A549 treated with dexamethasone at 1 μM for 4 hours (cell line): ENCODE data around the gene ERVFRD-1. TPM values are rescaled to one million over a fixed set of nuclear protein-coding genes. Genes with fewer than 3 reads are reported as not detected.

Experiments
- total RNA-seq: library from RNA; stranded (reverse); fragments of 200-300 nt; extraction: Qiagen RNA extraction; gene quantifications from 5 replicates; pipeline ENCODE4 v1.2.3, GENCODE V29; 2022

Gene ERVFRD-1, protein sequence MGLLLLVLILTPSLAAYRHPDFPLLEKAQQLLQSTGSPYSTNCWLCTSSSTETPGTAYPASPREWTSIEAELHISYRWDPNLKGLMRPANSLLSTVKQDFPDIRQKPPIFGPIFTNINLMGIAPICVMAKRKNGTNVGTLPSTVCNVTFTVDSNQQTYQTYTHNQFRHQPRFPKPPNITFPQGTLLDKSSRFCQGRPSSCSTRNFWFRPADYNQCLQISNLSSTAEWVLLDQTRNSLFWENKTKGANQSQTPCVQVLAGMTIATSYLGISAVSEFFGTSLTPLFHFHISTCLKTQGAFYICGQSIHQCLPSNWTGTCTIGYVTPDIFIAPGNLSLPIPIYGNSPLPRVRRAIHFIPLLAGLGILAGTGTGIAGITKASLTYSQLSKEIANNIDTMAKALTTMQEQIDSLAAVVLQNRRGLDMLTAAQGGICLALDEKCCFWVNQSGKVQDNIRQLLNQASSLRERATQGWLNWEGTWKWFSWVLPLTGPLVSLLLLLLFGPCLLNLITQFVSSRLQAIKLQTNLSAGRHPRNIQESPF
- not detected in 5 replicates for total RNA-seq

DNA sequence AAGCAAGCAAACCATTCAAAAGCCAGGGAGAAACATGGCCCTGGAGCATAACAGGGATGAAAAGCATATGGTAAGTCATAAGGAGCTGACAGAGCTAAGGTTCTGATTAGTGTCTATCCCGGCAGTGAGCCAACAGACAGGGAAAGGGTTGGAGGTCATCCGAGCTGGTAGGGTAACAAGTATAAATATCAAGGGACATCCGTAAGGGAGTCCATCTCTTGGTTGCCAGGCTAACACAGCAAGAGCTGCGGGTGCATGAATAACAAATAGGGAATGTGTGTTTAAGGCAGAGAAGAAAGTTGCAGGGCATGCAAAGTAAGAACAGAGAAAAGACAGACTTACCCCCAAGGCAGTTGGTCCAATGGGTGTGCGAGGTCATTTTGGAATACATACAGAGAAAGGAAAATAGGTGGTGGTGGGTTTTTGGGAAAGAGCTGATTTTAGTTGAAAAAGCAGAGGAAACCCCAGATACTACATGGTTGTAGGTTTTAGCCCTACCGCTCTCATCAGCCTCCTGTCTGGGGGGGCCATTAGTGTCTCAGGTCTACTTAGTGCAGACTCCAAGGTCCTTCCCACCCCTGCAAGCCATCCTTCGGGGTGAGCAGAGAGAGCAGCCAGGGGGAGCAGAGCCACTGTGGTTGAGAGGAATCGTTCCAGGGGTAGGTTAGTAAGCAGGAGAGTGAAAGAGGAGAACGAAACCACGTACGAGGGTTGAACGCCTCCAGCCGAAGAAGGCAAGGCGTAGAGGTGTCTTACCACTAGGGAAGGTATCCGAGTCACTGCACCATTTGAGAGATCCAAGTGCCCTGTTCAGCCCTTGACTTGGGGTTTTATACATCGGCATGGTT, at the start of gene ERVFRD-1:
ERVFRD-1 (minus strand) TSS at position 805 of the 848 bp plus-strand sequence. CDS start 6,415 bp downstream, outside the sequence.

DNA sequence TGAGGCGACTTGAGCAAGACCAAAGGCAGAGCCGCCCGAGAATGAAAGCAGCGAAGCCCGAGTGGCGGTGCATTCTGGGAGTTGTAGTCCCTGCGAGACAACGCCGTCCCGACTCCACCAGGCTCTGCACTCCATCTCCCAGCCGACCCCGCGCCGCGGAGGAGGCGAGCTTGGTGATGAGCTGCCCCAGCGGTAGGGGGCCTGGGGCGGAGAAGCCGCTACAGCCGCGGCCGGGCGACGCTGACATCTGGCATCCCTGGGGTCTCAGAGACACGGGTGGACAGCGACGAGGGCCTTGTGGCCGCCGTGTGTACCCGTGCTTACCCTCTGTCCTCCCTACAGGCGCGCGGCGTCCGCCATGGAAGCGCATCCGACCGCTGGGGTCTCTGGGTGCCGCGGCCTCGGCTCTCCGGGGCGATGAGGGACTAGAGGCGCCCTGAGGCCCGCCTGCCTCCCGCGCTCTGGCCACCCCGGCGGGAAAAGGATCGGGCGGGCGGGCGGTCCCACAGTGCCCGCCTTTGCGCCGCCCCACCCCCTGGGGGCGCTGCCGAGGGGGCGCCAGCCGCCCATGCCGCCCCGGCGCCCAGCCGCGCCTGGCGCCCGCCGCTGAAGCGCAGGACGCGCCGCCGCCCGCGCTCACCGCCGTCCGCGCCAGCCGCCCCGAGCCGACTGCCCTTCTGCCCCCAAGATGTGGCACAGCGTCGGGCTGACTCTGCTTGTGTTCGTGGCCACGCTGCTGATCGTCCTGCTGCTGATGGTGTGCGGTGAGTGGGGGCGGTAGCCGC, 17.7 kb downstream of the ERVFRD-1 start, which contains the start of gene SMIM13:
SMIM13 (plus strand) TSS at position 209 of the 785 bp plus-strand sequence; CDS start at position 689, 480 bp downstream.

Other genes starting within 250 kb of the ERVFRD-1 start
- not detected in 5 replicates for gene GCM2, start 229.7 kb downstream of the ERVFRD-1 start, total RNA-seq
- gene SYCP2L, start 224.7 kb downstream of the ERVFRD-1 start, total RNA-seq = 1.4 to 2.8 TPM (median 2.2 TPM) in 5 replicates
- gene ELOVL2, start 67.4 kb downstream of the ERVFRD-1 start, total RNA-seq = 5.5 to 7.6 TPM (median 6.9 TPM) in 5 replicates
- gene SMIM13, start 17.9 kb downstream of the ERVFRD-1 start, total RNA-seq = 13.8 to 16.7 TPM (median 14.7 TPM) in 5 replicates
- 44.7 to 67.2 TPM (median 63.0 TPM) in 5 replicates for gene NEDD9, start 120.9 kb upstream of the ERVFRD-1 start, total RNA-seq